Uterus (tissue), 4 donors: Measurements from ENCODE around the gene RGS8. TPM values are rescaled to one million over a fixed set of nuclear protein-coding genes. Genes with fewer than 3 reads are reported as not detected.

Experiments
- DNase-seq, 2 donors: peaks; one replicate each; pipeline ENCODE4 v3.0.0-alpha.2; 2019 to 2020
- H3K27ac ChIP-seq, 2 donors: fragments of 200-600 bp; sonication (generic); 1 replicate in 1 of 2; 2 replicates in 1 of 2; pipeline ENCODE4 v1.5.1; 2016 to 2018
- H3K27me3 ChIP-seq, 2 donors: fragments of 200-600 bp; sonication (generic); one replicate each; pipeline ENCODE4 v1.5.1; 2018 to 2019; ENCODE audit warnings: control low read depth in 1 of 2
- H3K36me3 ChIP-seq, 2 donors: fragments of 200-600 bp; sonication (generic); one replicate each; pipeline ENCODE4 v1.5.1; 2019; ENCODE audit warnings: control low read depth in 1 of 2
- H3K4me1 ChIP-seq, 2 donors: fragments of 200-600 bp; sonication (generic); one replicate each; pipeline ENCODE4 v1.5.1; 2018 to 2019; ENCODE audit warnings: control low read depth in 1 of 2
- H3K4me3 ChIP-seq, 2 donors: fragments of 200-600 bp; sonication (generic); 1 replicate in 1 of 2; 2 replicates in 1 of 2; pipeline ENCODE4 v1.5.1; 2018 to 2019; ENCODE audit warnings: mild to moderate bottlenecking in 1 of 2
- H3K9me3 ChIP-seq, 2 donors: fragments of 200-600 bp; sonication (generic); one replicate each; pipeline ENCODE4 v1.5.1; 2019; ENCODE audit warnings: control low read depth in 1 of 2
- CTCF ChIP-seq, 4 experiments: fragments of 200-600 bp in 2 of 4; fragments of 450-650 bp in 2 of 4; sonication (generic) in 2 of 4; IDR thresholded peaks; one replicate each; pipeline ENCODE4 v1.5.1; 2016 to 2019; ENCODE audit warnings: antibody characterized with exemption in 4 of 4, mild to moderate bottlenecking in 2 of 4, moderate library complexity in 1 of 4
- POLR2A ChIP-seq, 2 donors: fragments of 450-650 bp; IDR thresholded peaks; one replicate each; pipeline ENCODE4 v1.6.1; 2016; ENCODE audit warnings: antibody characterized with exemption in 2 of 2, mild to moderate bottlenecking in 1 of 2, moderate library complexity in 1 of 2
- intact Hi-C: fragments of 100-400 bp; cut with DNase I; formaldehyde crosslinking; loops from one replicate; pipeline ENCODE4 v1.15.1; 2023; ENCODE audit warnings: low total_unique reads
- total RNA-seq, 4 donors: library from RNA; depleted of rRNA in 3 of 4; stranded (reverse); fragments of >200 nt in 3 of 4; gene quantifications; one replicate each; pipeline versions ENCODE4 v1.1.0 to v1.2.4, GENCODE V29; 2014 to 2023
- donor health status: DM: yes; HTN: yes; CAD: no.

Gene RGS8
- total RNA-seq, 4 donors from 2014 or later, result not detected

DNA sequence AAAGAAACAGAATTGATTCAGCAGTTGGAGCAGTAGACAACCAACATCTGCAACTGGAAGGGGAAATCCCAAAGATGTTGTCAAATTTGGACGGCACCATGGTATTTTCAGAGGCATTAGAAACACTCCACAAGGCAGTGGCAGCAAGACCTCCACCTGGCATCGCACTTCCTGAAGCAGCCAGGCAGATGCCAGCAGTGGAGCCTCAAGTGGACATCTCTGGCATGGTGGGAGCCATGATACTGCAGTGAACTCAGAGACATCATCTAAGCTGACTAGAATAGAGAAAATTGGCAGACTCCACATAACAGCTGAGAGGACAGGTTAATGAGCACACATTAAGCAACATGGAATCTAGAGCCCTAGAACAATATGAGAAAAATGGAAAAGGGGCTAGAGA lies 33.9 kb upstream of the RGS8 start:
- no peaks in the 10 kb centered on the region for H3K9me3 ChIP-seq
- H3K4me1 ChIP-seq, result no peaks in the 10 kb centered on the region
- no peaks in the 10 kb centered on the region for H3K36me3 ChIP-seq
- intact Hi-C loops, result no loop called here
- TF ChIP-seq CTCF (IDR thresholded peaks at IDR 0.05) (no peak), POLR2A (IDR thresholded peaks at IDR 0.05) (no peak)
- H3K4me3 ChIP-seq, result no peak overlapping the region
- DNase-seq, result no peak
- no peaks in the 10 kb centered on the region for H3K27me3 ChIP-seq
- no peak overlapping the region for H3K27ac ChIP-seq

DNA sequence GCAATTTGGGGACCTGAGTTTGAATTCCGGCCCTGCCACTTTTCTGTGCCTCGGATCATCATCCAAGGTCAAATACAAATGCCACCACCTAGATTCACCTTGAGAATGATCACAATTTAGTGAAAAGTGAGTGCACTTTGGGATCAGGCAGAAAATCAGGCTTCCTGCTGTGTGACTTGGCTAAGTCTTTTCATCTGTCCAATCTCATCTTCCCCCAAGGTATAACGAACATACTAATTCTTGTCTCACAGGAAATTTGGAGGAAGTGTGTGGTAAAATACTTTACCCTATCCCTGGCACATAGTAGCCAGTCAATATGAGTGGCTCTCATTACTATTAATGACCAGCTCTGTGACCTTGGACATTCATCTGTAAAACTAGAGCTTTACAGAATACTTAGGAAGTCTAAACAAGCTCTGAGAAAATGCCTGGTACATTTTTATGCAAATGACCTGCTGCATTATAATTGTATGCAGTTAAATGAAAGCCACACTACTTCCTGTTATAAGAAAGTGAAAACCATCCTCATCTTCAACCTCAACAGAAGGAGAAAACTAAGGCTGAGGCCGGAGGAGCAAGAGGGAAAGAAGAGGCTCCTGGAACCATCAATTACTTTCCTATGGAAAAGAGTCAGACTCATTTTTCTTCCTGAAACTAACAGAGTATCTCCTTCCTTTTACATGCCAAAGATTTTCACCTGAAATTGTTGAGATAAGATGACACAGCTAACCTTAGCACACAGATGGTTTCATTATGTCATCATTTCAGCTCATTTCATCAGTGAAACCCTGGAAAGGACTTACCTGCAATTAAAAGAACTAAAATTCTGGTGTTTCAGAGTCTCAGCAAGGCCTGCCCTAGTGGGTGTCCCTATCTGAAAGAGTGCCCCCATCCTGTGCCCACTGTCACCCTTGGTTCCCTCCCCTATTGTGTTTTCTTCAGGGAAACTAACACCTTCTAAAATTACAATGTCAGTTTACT lies 32.6 kb upstream of the RGS8 start:
- Histone ChIP-seq H3K36me3 (no peaks in the 10 kb centered on the region), H3K4me1 (no peaks in the 10 kb centered on the region), H3K9me3 (no peaks in the 10 kb centered on the region), H3K27ac (no peak overlapping the region), H3K4me3 (no peak overlapping the region), H3K27me3 (no peaks in the 10 kb centered on the region)
- intact Hi-C loops, result no loop called here
- TF ChIP-seq CTCF (IDR thresholded peaks at IDR 0.05), result no peak
- TF ChIP-seq POLR2A (IDR thresholded peaks at IDR 0.05), result no peak
- no peak for DNase-seq

- no peak for TF ChIP-seq CTCF (IDR thresholded peaks at IDR 0.05)
- TF ChIP-seq POLR2A (IDR thresholded peaks at IDR 0.05), result no peak
- Histone ChIP-seq H3K27ac (no peak overlapping the region), H3K36me3 (no peaks in the 10 kb centered on the region), H3K9me3 (no peaks in the 10 kb centered on the region), H3K4me3 (no peak overlapping the region), H3K27me3 (no peaks in the 10 kb centered on the region), H3K4me1 (no peaks in the 10 kb centered on the region)
- DNase-seq, result no peak
- intact Hi-C loops, result no loop called here
These were observed 31.1 kb upstream of the RGS8 start for GRCh38 chr1:182715531-182715930.

- no peaks in the 10 kb centered on the region for H3K9me3 ChIP-seq
- intact Hi-C loops, result no loop called here
- no peaks in the 10 kb centered on the region for H3K36me3 ChIP-seq
- H3K27me3 ChIP-seq, result no peaks in the 10 kb centered on the region
- DNase-seq, result no peak
- H3K27ac ChIP-seq, result no peak overlapping the region
- H3K4me1 ChIP-seq, result no peaks in the 10 kb centered on the region
- no peak for TF ChIP-seq POLR2A (IDR thresholded peaks at IDR 0.05)
- TF ChIP-seq CTCF (IDR thresholded peaks at IDR 0.05), result no peak
- no peak overlapping the region for H3K4me3 ChIP-seq
These were observed 30.2 kb upstream of the RGS8 start for GRCh38 chr1:182714546-182714945.

- intact Hi-C loops, result no loop called here
- Histone ChIP-seq H3K4me1 (no peaks in the 10 kb centered on the region), H3K9me3 (no peaks in the 10 kb centered on the region), H3K27me3 (no peaks in the 10 kb centered on the region), H3K4me3 (no peak overlapping the region), H3K36me3 (no peaks in the 10 kb centered on the region), H3K27ac (no peak overlapping the region)
- no peak for DNase-seq
- TF ChIP-seq POLR2A (IDR thresholded peaks at IDR 0.05), result no peak
- no peak for TF ChIP-seq CTCF (IDR thresholded peaks at IDR 0.05)
These were observed 29.6 kb upstream of the RGS8 start for GRCh38 chr1:182713939-182714338.
